ENCODE measurements around the gene DENND6B.

GRCh38 chr22:50302564-50302963 is 24.2 kb downstream of the DENND6B start:
- TF ChIP-seq CTCF (IDR thresholded peaks at IDR 0.05), result no peak
- TF ChIP-seq POLR2A (IDR thresholded peaks at IDR 0.05), result no peak
- TF ChIP-seq EP300 (IDR thresholded peaks at IDR 0.05), result no peak
